Peyer's patch (tissue), 4 donors: ENCODE results near the gene SKA3.
"Not testable (repeated sequence)": the region's sequence is repeated elsewhere in the genome, so short reads cannot be mapped to it uniquely, and the experiment has no call there.

Experiments
- CTCF ChIP-seq, 6 experiments: fragments of 450-650 bp in 4 of 6; fragments of 200-600 bp in 2 of 6; sonication (generic) in 1 of 6; IDR thresholded peaks; one replicate each; pipeline ENCODE4 v1.5.1; 2017 to 2019; ENCODE audit warnings: antibody characterized with exemption in 6 of 6, mild to moderate bottlenecking in 3 of 6, moderate library complexity in 1 of 6
- POLR2A ChIP-seq, 2 donors: fragments of 450-650 bp; IDR thresholded peaks; one replicate each; pipeline ENCODE4 v1.5.1; 2017; ENCODE audit warnings: antibody characterized with exemption in 2 of 2, mild to moderate bottlenecking in 2 of 2, moderate library complexity in 2 of 2

DNA sequence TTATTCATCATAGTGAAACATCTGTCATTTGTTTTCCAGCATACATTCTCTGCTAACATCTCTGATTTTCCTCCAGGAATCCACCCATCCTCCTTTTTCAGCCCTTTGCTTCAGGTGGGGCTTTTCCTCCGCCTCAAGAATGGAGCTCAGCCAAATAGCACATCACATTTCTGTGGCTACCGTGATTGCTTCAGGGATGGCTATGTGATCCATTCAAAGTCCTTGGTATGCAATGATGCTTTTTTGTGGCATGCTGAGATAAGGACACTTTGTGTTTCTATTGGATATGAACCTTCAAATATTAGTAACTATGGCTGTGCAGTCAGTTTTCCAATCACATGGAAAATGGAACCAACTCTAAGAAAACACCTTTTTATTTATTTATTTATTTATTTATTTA is 18.4 kb upstream of the SKA3 start:
- TF ChIP-seq CTCF, POLR2A (IDR thresholded peaks at IDR 0.05): not testable (repeated sequence)
